GM21528 (cell line): ENCODE results near the gene ERMARD.

Experiments used
- ATAC-seq: cut with Tn5 transposase; IDR thresholded peaks from one replicate; pipeline ENCODE4 v1.9.1; 2021; ENCODE audit warnings: mild to moderate bottlenecking, moderate library complexity; ENCODE audit not compliant: unreplicated experiment, low FRiP score

Gene ERMARD

GRCh38 chr6:169800668-169801395, 49.4 kb downstream of the ERMARD start:
- ATAC-seq: no peak

- no peak for ATAC-seq
Observed at GRCh38 chr6:169801396-169802160, 50.2 kb downstream of the ERMARD start.

DNA sequence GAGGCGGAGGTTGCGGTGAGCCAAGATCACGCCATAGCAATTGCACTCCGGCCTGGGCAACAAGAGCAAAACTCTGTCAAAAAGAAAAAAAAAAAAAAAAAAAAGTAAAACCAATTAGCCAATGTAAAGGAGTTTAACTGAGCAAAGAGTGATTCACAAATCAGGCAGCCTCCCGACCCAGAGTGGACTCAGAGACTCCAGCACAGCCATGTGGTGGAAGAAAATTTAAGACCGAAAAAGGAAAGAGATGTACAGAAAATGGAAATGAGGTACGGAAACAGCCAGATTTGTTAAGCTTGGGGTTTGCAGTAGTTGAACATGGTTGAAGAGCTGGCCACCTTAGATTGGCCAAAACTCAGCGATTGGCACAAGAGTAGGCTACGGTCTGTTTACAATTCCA, 51.4 kb downstream of the ERMARD start:
- ATAC-seq: no peak

- peak; percentile 59 for ATAC-seq
Observed at GRCh38 chr6:169803271-169803811, 51.9 kb downstream of the ERMARD start.

GRCh38 chr6:169803816-169804340, 52.5 kb downstream of the ERMARD start:
- peak; percentile 26 for ATAC-seq

GRCh38 chr6:169804427-169804826, 53.0 kb downstream of the ERMARD start:
- no peak for ATAC-seq

GRCh38 chr6:169805242-169805838, 53.9 kb downstream of the ERMARD start:
- ATAC-seq: no peak

DNA sequence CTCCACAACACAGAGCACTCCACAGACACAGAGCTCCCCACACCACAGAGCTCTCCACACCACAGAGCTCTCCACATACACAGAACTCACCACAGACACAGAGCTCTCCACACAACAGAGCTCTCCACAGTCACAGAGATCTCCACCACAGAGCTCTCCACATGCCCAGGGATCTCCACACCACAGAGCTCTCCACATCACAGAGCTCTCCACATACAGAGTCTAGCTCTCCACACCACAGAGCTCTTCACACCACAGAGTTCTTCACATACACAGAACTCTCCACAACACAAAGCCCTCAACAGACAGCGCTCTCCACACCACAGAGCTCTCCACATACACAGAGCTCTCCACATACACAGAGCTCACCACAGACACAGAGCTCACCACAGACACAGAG, 55.3 kb downstream of the ERMARD start:
- no peak for ATAC-seq

- no peak for ATAC-seq
Observed at GRCh38 chr6:169807229-169807628, 55.8 kb downstream of the ERMARD start.

DNA sequence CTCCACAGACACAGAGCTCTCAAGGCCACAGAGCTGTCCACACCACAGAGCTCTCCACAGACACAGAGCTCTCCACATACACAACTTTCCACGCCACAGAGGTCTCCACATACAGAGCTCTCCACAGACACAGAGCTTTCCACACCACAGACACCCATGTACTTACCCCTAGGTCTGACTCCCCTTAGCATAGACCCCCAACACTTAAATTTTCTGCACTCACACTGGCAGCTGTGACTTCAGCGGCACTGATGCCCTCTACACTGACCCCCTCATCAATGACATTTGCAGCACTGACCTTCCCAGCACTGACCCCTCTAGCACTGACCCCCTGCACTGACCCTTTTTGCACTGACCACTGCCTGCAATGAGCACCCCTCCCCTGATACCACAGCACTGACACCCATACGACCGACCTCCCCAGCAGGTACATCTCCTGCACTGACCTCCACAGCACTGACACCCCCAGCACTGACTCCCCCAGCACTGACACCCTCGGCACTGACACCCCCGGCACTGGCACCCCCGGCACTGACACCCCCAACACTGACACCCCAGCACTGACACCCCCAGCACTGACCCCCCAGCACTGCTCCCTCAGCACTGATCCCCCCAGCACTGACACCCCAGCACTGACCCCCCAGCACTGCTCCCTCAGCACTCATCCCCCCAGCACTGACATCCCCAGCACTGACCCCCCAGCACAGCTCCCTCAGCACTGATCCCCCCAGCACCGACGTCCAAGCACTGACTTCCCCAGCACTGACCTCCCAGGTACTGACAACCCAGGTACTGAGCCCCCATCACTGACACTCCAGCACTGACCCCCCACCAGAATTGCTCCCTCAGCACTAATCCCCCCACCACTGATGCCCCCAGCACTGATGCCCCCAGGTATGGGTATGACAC, 56.5 kb downstream of the ERMARD start:
- ATAC-seq: no peak

- ATAC-seq: no peak
Observed at GRCh38 chr6:169808608-169808967, 57.2 kb downstream of the ERMARD start.

DNA sequence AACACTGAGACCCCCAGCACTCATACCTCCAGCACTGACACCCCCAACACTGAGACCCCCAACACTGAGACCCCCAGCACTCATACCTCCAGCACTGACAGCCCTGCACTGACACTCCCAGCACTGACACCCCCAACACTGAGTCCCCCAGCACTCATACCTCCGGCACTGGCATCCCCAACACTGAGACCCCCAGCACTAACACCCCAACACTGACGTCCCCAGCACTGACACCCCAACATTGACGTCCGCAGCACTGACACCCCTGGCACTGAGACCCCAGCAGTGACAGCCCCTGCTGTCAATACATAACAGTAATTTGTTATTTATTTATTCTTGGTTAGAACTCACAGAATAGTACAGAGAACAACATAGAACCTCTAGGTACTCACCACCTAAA, 58.0 kb downstream of the ERMARD start:
- ATAC-seq: no peak

DNA sequence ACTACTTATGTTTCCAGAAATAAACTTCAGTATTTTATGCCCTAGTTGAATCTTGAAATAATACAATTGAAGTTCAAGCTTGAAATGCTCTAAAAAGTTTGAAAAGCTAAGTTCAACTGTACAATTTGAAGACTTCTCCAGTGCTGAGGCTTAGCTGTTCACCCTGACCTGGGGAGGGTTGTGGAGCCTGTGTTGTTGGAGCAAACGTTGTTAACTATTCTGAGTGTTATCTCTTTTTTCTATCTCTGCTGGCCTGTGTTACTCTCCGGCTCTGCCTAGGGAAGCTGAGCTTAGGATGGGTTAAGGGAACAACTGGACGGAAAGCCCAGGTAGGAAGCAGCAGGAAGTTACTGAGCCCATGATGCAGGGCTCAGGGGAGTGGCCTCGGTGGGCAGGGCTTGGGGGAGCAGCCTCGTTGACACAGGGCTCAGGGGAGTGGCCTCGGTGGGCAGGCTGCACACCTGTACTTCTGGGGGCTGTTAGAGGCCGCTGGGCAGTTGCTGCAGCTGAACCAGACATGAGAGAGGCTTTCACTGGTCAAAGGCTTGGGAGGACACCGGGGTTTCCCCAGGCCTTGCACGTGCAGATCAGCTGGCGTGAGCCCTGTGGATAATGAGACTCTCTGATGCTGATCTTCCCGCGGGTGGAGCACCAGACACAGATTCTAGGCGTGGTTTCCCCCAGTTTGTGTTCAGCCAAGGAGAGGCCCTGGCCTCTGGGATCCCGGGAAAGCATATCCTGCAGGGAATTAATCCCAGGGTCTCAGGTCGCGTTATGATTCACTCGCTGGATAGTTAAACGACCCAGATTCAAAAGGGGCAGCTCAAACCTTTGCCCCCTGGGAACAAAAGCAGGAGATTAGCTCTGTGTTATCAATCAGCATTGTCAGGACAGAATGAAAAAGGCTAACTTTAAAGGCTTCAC, 58.9 kb downstream of the ERMARD start:
- no peak for ATAC-seq

- no peak for ATAC-seq
Observed at GRCh38 chr6:169811072-169811471, 59.6 kb downstream of the ERMARD start.

DNA sequence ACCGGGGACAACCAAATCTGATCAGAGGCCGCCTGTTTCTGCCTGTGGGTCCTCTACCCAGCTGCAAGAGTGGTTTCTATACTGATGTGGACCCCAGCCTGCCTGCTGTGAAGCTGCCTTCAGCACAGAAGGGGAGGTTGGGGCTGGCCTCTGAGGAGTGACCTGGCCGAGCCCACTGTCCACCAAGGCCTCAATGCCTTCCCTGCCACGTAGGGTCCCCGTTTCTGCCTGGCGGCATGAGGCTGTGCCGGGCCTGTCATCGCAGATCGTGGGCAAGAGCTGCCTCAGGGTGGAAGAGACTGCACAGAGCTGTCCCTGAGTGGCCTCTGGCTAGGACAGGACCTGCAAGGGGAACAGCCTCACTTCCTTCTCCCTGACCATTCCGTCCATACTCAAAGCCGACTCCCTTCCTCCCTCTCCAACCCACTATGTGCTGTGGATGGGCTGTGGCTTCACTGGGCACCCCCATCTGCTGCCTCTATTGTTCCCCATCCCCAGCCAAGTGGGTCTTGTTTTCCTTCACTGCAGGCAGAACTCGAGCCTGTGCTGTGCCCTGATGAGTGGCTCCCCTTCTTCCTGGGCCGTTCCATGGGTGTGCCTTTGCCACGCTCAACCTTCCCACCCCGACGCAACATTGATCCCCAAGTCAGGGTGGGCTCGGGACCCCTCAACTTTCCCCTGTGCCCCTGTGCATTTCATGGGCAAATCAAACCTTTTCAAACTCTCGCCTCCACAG, 60.3 kb downstream of the ERMARD start:
- no peak for ATAC-seq

- ATAC-seq: no peak
Observed at GRCh38 chr6:169812257-169812644, 60.8 kb downstream of the ERMARD start.

DNA sequence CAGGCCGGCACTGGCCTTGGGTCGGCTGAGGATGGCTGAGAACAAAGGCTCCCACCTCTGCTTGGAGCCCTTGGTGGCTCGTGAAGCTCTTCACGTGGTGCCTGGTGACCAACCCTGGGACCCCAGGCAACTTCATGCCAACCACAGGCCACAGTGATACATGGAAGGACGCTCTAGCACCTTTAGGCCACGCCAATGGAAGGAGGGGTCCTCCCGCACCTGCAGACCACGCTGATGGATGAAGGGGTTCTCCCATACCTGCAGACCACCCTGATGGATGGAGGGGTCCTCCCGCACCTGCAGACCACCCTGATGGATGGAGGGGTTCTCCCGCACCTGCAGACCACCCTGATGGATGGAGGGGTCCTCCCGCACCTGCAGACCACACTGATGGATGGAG, 62.5 kb downstream of the ERMARD start:
- ATAC-seq: no peak

DNA sequence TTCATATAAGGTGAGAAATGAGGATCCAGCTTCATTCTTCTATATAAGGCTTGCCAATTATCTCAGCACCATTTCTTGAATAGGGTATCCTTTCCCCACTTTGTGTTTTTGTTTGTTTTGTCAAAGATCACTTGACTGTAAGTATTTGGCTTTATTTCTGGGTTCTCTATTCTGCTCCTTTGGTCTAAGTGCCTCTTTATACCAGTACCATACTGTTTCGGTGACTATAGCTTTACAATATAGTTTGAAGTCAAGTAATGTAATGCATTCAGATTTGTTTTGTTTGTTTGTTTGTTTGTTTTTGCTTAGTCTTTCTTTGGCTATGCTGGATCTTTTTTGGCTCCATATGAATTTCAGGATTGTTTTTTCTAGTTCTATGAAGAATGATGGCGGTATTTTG, 64.6 kb downstream of the ERMARD start:
- ATAC-seq: no peak
